Natural killer cell (primary cell): ENCODE measurements around the gene RERE. TPM values are rescaled to one million over a fixed set of nuclear protein-coding genes. Genes with fewer than 3 reads are reported as not detected.

ENCODE experiments used
- ATAC-seq, 3 donors: fragments of 150-1000 bp in 2 of 3; fragments of 200-7000 bp in 1 of 3; cut with Tn5 transposase; 1 replicate in 1 of 3; 2 replicates in 2 of 3; pipeline ENCODE4 v1.10.0; 2021; ENCODE audit warnings: mild to moderate bottlenecking in 2 of 3, moderate library complexity in 2 of 3
- DNase-seq, 2 donors: peaks; one replicate each; pipeline versions ENCODE4 v3.0.0 to v3.0.0-alpha.2; 2013 to 2021; ENCODE audit warnings: mixed read lengths in 1 of 2
- H3K27ac ChIP-seq: one replicate; pipeline ENCODE4 v1.5.1; 2013; ENCODE audit warnings: mild to moderate bottlenecking, low read length
- H3K27me3 ChIP-seq: one replicate; pipeline ENCODE4 v1.6.1; 2013; ENCODE audit warnings: low read length; ENCODE audit not compliant: control insufficient read depth, insufficient read depth
- H3K36me3 ChIP-seq: one replicate; pipeline ENCODE4 v1.6.1; 2013; ENCODE audit warnings: low read length; ENCODE audit not compliant: control insufficient read depth, insufficient read depth
- H3K4me1 ChIP-seq: one replicate; pipeline ENCODE4 v1.6.1; 2013; ENCODE audit warnings: low read length; ENCODE audit not compliant: control insufficient read depth, insufficient read depth
- H3K4me3 ChIP-seq: one replicate; pipeline ENCODE4 v1.5.1; 2013; ENCODE audit warnings: low read length
- H3K9me3 ChIP-seq: one replicate; pipeline ENCODE4 v1.6.1; 2013; ENCODE audit warnings: low read length; ENCODE audit not compliant: control insufficient read depth, insufficient read depth
- H3K27ac Mint-ChIP-seq, 2 donors: one replicate each; pipeline ENCODE4 v1.8.0; 2022; ENCODE audit warnings: mild to moderate bottlenecking in 2 of 2, mixed read lengths in 2 of 2, moderate library complexity in 1 of 2
- H3K27me3 Mint-ChIP-seq, 2 donors: one replicate each; pipeline ENCODE4 v1.8.0; 2022; ENCODE audit warnings: low read depth in 2 of 2, mixed read lengths in 2 of 2
- H3K36me3 Mint-ChIP-seq: one replicate; pipeline ENCODE4 v1.8.0; 2022; ENCODE audit warnings: mixed read lengths
- H3K4me1 Mint-ChIP-seq, 2 donors: one replicate each; pipeline ENCODE4 v1.8.0; 2022; ENCODE audit warnings: mixed read lengths in 2 of 2
- H3K4me3 Mint-ChIP-seq: one replicate; pipeline ENCODE4 v1.8.0; 2022; ENCODE audit warnings: mild to moderate bottlenecking, moderate library complexity, mixed read lengths
- H3K9me3 Mint-ChIP-seq, 2 donors: one replicate each; pipeline ENCODE4 v1.8.0; 2022; ENCODE audit warnings: mixed read lengths in 2 of 2
- WGBS: methylation state at CpG from one replicate; pipeline ENCODE4 v1.1.7; 2013; ENCODE audit warnings: missing lambda C conversion rate; ENCODE audit not compliant: insufficient coverage; 5-methylcytosine and 5-hydroxymethylcytosine counted together
- intact Hi-C: fragments of 100-400 bp; cut with micrococcal nuclease; formaldehyde crosslinking; loops from one replicate; pipeline ENCODE4 v1.14.2; 2022
- total RNA-seq, 4 donors: library from RNA; stranded (reverse); fragments of 120-200 nt in 1 of 4; gene quantifications; one replicate each; pipeline versions ENCODE4 v1.2.3 to v1.2.4, GENCODE V29; 2013 to 2022
- TF ChIP-seq, protein P1 (sequence below): fragments of 200-600 bp; IDR thresholded peaks from one replicate; pipeline ENCODE4 v1.8.0; 2022; ENCODE audit warnings: antibody characterized with exemption

The RERE gene
- total RNA-seq, 3 donors from 2014 or later (not counting 1 experiment from before 2014, with no cell fraction given) = 67.7 to 76.0 (median 73.0) TPM

DNA sequence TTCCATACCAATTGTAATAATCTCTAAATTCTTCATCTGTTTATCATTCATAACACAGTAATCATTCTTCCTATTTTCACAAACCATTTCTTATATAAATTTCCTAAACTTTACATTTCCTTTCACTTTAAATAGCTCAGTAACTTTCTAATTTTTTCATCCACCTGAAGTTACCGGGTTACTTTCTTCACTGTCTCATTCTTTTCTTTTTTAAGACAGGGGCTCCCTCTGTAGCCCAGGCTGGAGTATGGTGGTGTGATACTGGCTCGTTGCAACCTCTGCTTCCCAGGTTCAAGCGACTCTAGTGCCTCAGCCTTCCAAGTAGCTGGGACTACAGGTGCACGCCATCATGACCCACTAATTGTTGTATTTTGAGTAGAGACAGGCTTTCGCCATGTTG, 41.3 kb downstream of the RERE start:
- Histone ChIP-seq H3K27ac (no peak overlapping the region), H3K4me3 (no peak overlapping the region), H3K9me3 (no peaks in the 10 kb centered on the region), H3K27me3 (no peaks in the 10 kb centered on the region), H3K36me3 (no peaks in the 10 kb centered on the region), H3K4me1 (no peaks in the 10 kb centered on the region)
- no peak for ATAC-seq
- 89% methylated on average over 5 of the region's 5 CpGs for WGBS
- TF ChIP-seq, protein P1, sequence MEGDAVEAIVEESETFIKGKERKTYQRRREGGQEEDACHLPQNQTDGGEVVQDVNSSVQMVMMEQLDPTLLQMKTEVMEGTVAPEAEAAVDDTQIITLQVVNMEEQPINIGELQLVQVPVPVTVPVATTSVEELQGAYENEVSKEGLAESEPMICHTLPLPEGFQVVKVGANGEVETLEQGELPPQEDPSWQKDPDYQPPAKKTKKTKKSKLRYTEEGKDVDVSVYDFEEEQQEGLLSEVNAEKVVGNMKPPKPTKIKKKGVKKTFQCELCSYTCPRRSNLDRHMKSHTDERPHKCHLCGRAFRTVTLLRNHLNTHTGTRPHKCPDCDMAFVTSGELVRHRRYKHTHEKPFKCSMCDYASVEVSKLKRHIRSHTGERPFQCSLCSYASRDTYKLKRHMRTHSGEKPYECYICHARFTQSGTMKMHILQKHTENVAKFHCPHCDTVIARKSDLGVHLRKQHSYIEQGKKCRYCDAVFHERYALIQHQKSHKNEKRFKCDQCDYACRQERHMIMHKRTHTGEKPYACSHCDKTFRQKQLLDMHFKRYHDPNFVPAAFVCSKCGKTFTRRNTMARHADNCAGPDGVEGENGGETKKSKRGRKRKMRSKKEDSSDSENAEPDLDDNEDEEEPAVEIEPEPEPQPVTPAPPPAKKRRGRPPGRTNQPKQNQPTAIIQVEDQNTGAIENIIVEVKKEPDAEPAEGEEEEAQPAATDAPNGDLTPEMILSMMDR = no peak
- Mint-ChIP-seq H3K27me3 (no peaks in the 10 kb centered on the region), H3K4me1 (peaks cover 0 to 6% of the 10 kb centered on the region in 2 donors), H3K9me3 (no peaks in the 10 kb centered on the region), H3K36me3 (no peaks in the 10 kb centered on the region), H3K4me3 (no peak overlapping the region), H3K27ac (no peak overlapping the region)
- intact Hi-C loops = no loop called here
- no peak for DNase-seq

DNA sequence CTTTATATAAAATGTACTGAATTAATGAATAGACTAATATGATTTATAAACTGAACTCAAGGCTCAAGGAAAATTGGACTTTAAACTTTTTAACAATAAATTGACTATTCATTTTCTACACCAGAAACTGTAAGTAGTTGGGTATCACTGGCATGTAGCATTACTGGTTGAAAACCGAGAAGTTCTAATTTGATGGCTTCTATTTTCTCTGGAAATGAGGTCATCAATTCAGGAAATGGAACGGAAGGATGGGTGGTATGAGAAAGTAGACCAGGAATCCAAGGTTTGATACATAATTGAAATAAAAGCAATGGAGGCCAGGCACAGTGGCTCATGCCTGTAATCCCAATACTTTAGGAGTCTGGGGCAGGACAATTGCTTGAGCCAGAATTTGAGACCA, 50.4 kb downstream of the RERE start:
- peaks cover 6 to 27% of the 10 kb centered on the region in 2 donors for H3K4me1 Mint-ChIP-seq
- H3K9me3 Mint-ChIP-seq = no peaks in the 10 kb centered on the region
- Histone ChIP-seq H3K4me1 (peaks cover 5% of the 10 kb centered on the region), H3K4me3 (no peak overlapping the region), H3K27ac (no peak overlapping the region), H3K27me3 (no peaks in the 10 kb centered on the region), H3K9me3 (no peaks in the 10 kb centered on the region), H3K36me3 (no peaks in the 10 kb centered on the region)
- H3K4me3 Mint-ChIP-seq = no peak overlapping the region
- TF ChIP-seq, protein P1 = no peak
- H3K36me3 Mint-ChIP-seq = no peaks in the 10 kb centered on the region
- intact Hi-C loops = no loop called here
- no peaks in the 10 kb centered on the region for H3K27me3 Mint-ChIP-seq
- H3K27ac Mint-ChIP-seq = no peak overlapping the region
- DNase-seq (no peak), ATAC-seq (no peak)
- WGBS = 83% methylated on average over 2 of the region's 2 CpGs

DNA sequence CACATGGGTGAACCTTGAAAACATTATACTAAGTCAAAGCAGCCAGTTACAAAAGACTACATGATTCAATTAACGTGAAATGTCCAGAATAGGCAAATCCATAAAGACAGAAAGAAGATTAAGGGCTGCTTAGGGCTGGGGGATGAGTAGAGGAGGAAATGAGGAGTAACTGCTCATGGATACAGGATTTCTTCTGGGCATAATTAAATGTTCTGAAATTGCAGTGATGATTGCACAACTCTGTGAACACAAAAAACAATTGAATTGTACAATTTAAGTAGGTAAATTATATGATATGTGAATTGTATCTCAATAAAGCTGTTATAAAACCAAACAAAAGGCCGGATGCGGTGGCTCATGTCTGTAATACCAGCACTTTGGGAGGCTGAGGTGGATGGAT, 52.2 kb downstream of the RERE start:
- no peak for DNase-seq
- no peaks in the 10 kb centered on the region for H3K27me3 Mint-ChIP-seq
- intact Hi-C loops = no loop called here

More for the DNA sequence above, 52.2 kb downstream of the RERE start:
- no peaks in the 10 kb centered on the region for H3K36me3 Mint-ChIP-seq
- Histone ChIP-seq H3K9me3 (no peaks in the 10 kb centered on the region), H3K4me3 (no peak overlapping the region), H3K36me3 (no peaks in the 10 kb centered on the region), H3K27me3 (no peaks in the 10 kb centered on the region), H3K27ac (no peak overlapping the region), H3K4me1 (peaks cover 7% of the 10 kb centered on the region)
- no peak overlapping the region for H3K27ac Mint-ChIP-seq
- no peak overlapping the region for H3K4me3 Mint-ChIP-seq
- ATAC-seq = no peak
- H3K9me3 Mint-ChIP-seq = no peaks in the 10 kb centered on the region
- 90% methylated on average over 3 of the region's 3 CpGs for WGBS
- H3K4me1 Mint-ChIP-seq = peaks cover 10 to 40% of the 10 kb centered on the region in 2 donors
- TF ChIP-seq, protein P1 = no peak
